ENCODE results near the gene LENG1.

LENG1 gene

GRCh38 chr19:54162884-54163283, 3.4 kb upstream of the LENG1 start:
- DNase-seq (ENCODE audit: low read depth) = no peak

DNA sequence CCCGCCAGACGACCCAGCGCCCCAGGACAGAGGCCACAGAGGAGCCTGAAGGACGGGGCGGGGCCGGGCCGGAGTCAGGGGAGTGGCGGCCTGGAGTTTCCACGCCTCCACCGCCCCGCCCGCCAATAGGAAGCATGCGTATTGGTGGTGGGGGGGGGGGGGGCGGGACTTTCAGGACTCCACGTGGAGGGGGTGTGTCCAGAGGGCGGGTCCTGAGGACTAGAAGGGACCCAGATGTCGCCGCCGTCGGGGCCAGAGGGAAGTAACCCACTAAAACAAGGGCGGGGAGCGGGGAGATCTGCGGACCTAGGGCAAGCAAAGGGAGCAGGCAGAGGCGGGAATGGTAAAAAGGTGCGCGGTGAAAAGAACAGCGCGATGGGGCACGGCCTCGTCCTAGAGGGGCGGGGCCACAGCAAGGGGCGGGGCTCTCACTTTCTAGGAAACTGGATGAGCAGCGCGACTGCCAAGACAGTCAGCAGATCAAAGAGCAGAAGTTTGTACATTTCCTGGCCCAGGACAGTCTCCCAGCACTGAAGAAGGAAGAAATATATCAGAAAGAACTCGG, 2.8 kb upstream of the LENG1 start:
- DNase-seq (ENCODE audit: low read depth) = no peak

DNA sequence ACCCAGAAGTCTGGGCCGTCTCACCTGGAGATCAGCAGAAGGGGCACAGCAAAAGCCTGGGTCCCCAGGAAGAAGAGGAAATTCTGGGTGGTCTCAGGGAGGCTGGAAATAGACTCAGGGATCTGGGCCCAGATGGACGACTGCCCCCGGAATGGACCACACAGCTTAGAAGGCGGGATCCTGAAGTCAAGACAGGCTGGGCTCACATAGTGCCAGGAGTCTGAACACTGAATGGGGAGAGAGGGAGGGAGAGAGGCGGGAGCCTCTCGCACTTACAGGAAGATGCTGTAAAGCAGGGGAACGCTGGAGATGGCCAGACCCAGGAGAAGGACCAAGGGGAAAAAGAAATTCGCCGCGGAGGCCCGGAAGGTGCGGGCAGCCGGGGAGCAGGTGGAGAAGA, 1.3 kb upstream of the LENG1 start:
- DNase-seq (ENCODE audit: low read depth) = no peak

GRCh38 chr19:54160182-54160811, 776 bp upstream of the LENG1 start:
- no peak for DNase-seq (ENCODE audit: low read depth)

DNA sequence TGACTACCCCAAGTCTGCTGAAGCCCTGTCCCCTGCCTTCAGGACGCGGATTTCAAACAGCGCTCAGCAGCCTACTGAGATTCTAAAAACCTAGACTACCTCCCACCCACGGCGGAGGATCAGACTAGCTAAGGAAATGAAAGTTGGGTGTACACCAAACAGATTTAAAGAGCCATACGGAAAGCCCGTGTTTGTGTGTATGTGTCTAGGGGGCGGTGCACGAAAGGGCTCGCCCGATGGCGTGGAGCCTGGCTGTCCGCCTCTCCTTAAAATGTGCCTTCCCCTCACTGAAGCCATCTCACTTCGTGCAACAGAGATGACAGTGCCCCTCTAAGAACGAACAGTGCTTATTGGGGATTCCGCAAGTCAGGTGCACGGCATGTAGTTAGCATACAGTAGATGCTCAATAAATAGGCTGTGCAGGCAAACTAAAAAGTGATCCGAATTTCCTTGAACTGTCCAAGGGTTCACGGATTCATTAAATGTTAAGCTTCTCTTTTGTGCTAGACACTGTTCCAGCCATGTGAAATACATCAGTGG, 639 bp downstream of the LENG1 start:
- DNase-seq (ENCODE audit: low read depth) = no peak

DNA sequence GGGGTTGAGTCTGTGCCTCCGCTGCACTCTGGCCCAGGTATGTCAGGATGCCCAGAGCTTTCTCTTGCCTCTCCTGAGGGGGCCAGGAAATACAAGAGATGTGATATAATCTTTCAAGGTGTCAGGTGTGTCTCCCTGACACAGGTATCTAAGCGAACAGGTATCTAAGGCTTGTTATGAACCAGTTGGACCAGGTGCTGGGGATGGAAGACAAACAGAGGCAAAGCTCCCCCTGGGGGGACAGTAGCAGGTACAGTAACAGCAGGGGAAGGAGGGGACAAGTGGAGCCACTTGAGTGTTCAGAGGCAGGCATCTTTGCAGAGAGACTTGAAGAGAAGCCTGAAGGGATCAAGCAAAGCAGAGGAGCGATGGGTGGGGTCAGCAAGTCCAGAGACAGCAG, 2.6 kb downstream of the LENG1 start:
- DNase-seq (ENCODE audit: low read depth) = no peak

DNA sequence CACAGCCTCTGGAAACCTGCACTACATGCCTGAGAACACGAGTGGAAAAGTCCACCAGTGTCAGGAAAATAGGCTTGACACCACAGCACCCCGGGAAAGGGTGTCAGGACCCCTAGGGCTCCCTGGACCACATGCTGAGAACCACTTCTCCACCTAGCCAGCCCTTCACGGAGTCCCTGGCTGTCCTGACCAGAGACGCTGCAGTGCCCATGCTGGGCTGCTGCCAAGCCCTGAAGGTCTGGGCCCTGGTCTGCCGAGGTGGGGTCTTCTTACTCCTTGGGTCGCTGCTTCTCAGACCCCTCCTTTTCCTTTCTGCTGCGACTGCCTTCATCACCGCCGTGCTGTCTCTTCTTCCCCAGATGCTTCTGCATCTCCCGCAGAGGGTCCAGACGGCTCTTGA, 3.0 kb downstream of the LENG1 start:
- DNase-seq (ENCODE audit: low read depth) = no peak

DNA sequence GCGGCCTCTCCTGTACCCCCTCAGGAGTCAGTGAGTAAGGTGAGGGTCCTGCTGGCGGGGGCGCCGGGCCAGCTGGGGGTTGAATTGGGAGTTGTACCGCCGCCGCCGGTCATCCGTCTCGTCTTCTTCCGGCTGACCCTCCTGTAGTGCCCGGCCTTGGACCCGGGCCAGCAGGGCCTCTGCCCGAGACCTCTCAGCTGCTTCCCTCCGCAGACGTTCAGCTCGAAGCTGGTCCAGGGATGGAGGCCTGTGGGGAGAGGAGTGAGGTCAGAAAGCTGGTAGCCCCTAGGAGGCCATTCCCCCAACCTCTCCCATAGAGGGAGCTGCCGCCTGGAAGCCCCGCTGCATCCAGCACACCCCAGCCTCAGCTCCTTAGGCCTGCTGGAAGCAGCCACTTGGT, 3.8 kb downstream of the LENG1 start:
- no peak for DNase-seq (ENCODE audit: low read depth)

GRCh38 chr19:54154603-54155345, 4.7 kb downstream of the LENG1 start:
- DNase-seq (ENCODE audit: low read depth) = no peak

GRCh38 chr19:54153731-54154326, 5.7 kb downstream of the LENG1 start:
- DNase-seq (ENCODE audit: low read depth) = no peak

- DNase-seq (ENCODE audit: low read depth) = no peak
These were observed 6.5 kb downstream of the LENG1 start for GRCh38 chr19:54152878-54153524.

DNA sequence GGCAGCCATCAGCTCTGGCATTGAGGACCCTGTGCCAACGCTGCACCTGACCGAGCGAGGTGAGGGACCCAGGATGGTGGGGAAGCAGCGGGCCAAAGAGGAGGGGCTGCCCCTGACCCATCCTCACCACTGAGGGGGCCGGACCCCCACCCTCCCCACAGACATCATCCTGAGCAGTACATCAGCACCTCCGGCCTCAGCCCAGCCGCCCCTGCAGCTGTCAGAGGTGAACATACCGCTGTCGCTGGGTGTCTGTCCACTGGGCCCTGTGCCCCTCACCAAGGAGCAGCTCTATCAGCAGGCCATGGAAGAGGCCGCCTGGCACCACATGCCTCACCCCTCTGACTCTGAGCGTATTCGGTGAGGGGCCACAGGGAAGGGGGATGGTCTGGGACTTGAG, 7.3 kb downstream of the LENG1 start:
- DNase-seq (ENCODE audit: low read depth) = no peak

- no peak for DNase-seq (ENCODE audit: low read depth)
These were observed 8.0 kb downstream of the LENG1 start for GRCh38 chr19:54151362-54152035.

DNA sequence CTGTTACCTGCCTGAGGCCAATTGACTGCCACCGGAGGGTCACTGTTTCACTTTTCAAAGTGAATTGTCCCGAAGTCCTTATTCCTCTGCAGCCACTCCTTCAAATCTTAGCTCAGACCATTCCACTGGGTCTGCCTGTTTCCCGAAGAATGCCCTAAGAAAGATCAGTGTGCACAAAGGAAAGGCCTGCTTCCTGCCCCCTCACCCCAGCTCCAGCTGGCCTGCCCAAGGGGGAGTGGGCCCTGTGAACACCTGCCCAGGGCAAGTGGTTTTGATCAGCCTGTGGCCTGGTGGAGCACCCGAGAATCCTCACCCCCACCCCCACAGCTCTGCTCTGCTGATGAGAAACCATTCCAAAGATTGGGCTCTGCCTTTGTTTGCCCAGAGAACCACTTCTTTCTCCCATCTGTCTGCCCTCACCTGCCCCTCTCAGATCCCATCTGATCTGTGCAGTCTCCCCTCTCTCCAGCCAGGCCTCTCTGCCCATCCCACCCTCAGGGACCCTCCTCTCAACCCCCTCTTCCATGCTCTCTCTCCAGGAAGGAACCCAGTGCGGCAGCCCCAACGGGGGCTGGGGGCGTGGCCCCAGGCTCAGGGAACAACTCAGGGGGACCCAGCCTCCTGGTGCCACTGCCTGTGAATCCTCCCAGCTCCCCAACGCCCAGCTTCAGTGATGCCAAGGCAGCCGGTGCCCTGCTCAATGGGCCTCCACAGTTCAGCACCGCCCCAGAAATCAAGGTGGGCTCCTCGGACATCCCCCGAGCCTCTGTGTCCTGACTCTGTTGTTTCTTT, 10.3 kb downstream of the LENG1 start:
- no peak for DNase-seq (ENCODE audit: low read depth)

- no peak for DNase-seq (ENCODE audit: low read depth)
These were observed 11.4 kb downstream of the LENG1 start for GRCh38 chr19:54148158-54148557.

DNA sequence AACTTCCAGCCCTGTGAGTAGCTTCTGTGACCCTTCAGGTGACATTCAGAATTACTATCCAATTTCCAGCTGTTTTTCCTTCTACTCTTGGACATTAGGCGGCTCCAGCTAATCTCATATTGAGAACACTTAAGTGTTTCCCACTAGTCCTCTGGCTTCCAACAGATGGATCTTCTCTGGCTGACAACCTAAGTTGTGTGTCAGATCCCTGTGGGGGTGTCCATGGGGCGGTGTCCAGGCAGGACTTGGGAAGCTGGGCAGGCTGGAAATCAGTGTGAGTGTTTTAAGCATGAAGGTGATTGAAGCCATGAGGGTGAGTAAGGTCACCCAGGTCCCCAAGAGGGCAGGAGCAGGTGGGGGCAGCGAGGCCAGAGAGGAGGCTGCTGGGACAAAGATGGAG, 11.8 kb downstream of the LENG1 start:
- no peak for DNase-seq (ENCODE audit: low read depth)

- no peak for DNase-seq (ENCODE audit: low read depth)
These were observed 13.9 kb downstream of the LENG1 start for GRCh38 chr19:54145541-54146158.

GRCh38 chr19:54142166-54142780, 17.2 kb downstream of the LENG1 start:
- DNase-seq (ENCODE audit: low read depth) = no peak

GRCh38 chr19:54141356-54141755, 18.2 kb downstream of the LENG1 start:
- no peak for DNase-seq (ENCODE audit: low read depth)

All from non-pigmented ciliary epithelial cell (primary cell).